ENCODE measurements around the gene PRKRA.

The PRKRA gene

GRCh38 chr2:178383718-178384117, 67.3 kb downstream of the PRKRA start:
- no peak overlapping the region for H3K4me3 ChIP-seq (ENCODE audit: low read depth, low read length)

More at GRCh38 chr2:178383718-178384117, 67.3 kb downstream of the PRKRA start:
- no peak for DNase-seq (ENCODE audit: low read depth)
- no peak for TF ChIP-seq CTCF (IDR thresholded peaks at IDR 0.05; ENCODE audit: control insufficient read depth, extremely low read depth, insufficient read depth)

All from LNCaP clone FGC (cell line).